Immature natural killer cell (primary cell): Measurements from ENCODE around the gene CD2AP. TPM values are rescaled to one million over a fixed set of nuclear protein-coding genes. Genes with fewer than 3 reads are reported as not detected.
A peak's percentile ranks its signal among the peaks of the same experiment; 100 is the strongest.

Experiments used
- DNase-seq, 3 donors: peaks; one replicate each; pipeline ENCODE4 v3.0.0; 2022; ENCODE audit warnings: mixed read lengths in 1 of 3
- H3K27ac Mint-ChIP-seq, 6 donors: one replicate each; pipeline ENCODE4 v1.8.0; 2020; ENCODE audit warnings: mixed read lengths in 6 of 6, mild to moderate bottlenecking in 5 of 6, inconsistent platforms in 4 of 6, moderate library complexity in 3 of 6
- H3K27me3 Mint-ChIP-seq, 3 donors: one replicate each; pipeline ENCODE4 v1.8.0; 2020 to 2021; ENCODE audit warnings: low read depth in 3 of 3, mild to moderate bottlenecking in 3 of 3, mixed read lengths in 3 of 3, moderate library complexity in 3 of 3, inconsistent platforms in 1 of 3
- H3K36me3 Mint-ChIP-seq, 3 donors: one replicate each; pipeline ENCODE4 v1.8.0; 2020; ENCODE audit warnings: mixed read lengths in 3 of 3, inconsistent platforms in 2 of 3, mild to moderate bottlenecking in 2 of 3
- H3K4me1 Mint-ChIP-seq, 2 donors: one replicate each; pipeline ENCODE4 v1.8.0; 2020; ENCODE audit warnings: inconsistent platforms in 2 of 2, mild to moderate bottlenecking in 2 of 2, mixed read lengths in 2 of 2, moderate library complexity in 1 of 2
- H3K4me3 Mint-ChIP-seq, 5 donors: one replicate each; pipeline ENCODE4 v1.8.0; 2020; ENCODE audit warnings: mild to moderate bottlenecking in 5 of 5, mixed read lengths in 5 of 5, inconsistent platforms in 3 of 5, moderate library complexity in 3 of 5
- H3K9me3 Mint-ChIP-seq, 6 donors: one replicate each; pipeline ENCODE4 v1.8.0; 2020; ENCODE audit warnings: mild to moderate bottlenecking in 6 of 6, mixed read lengths in 6 of 6, inconsistent platforms in 4 of 6, moderate library complexity in 3 of 6
- polyA plus RNA-seq, 3 donors: library from polyadenylated mRNA; unstranded; fragments of 300-500 nt; fragmentation: Illumina TruSeq; gene quantifications; one replicate each; pipeline ENCODE4 v1.2.3, GENCODE V29; 2021

CD2AP gene
- polyA plus RNA-seq, 3 donors from 2014 or later, result 2.4 to 10.7 (median 5.9) TPM

DNA sequence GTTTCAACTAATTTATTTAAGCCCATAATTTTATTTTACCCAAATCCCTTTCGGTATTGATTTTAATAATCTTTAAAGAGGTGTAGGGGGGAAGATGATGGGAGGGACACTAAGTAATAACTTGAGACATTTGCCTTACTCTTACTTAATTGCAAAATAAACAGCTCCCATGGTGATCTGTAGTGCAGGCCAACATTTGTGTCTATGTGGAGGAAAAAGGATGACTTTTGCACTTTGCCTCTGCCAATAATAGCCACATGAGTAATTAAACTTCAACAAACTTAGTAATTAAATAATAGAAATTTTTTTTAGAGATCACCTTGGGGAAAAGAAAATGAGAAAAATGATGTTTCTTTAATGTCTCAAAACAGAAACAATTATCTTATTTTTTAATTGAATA, 29.9 kb upstream of the CD2AP start:
- DNase-seq, result no peak
- Mint-ChIP-seq H3K4me3 (no peak overlapping the region), H3K9me3 (no peaks in the 10 kb centered on the region), H3K4me1 (peaks cover 0 to 6% of the 10 kb centered on the region in 2 donors), H3K27me3 (peaks cover 0 to 2% (median 0%) of the 10 kb centered on the region in 3 donors), H3K27ac (no peak overlapping the region), H3K36me3 (no peaks in the 10 kb centered on the region)

DNA sequence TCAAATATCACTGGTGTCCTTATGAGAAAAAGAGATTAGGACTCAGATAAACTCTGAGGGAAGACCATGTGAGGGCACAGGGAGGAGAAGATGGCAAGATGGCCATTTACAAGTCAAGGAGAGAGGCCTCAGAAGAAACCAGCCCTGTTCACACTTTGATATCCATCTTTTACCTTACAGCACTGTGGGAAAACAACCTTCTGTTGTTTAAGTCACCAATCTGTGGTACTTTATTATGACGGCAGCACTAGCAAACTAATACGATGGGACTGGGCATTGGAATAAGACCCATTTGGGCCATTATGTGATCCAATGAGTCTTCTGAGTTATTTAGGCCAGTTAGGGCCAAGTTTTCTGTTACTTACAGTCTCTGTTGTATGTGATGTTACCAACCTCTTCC, 26.4 kb upstream of the CD2AP start:
- DNase-seq, result no peak
- no peaks in the 10 kb centered on the region for H3K9me3 Mint-ChIP-seq
- no peak overlapping the region for H3K27ac Mint-ChIP-seq

DNA sequence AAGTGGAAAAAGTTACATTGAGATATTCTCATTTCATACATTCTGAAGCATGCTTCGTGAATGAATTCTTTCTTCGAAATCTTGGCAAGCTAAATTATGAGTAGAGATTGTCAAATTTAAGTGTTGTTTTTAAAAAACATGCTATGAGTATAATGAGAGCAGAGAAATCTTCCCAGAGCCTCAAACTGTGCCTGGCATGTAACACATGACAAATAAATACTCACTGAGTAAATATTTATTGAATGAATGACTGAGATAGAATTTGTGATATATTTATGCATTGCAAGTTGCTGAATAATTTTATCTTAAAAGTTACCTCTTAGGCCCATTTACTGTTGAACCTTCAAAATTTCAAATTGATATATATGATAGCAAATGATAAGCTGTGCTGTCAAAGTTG, 24.7 kb upstream of the CD2AP start:
- Mint-ChIP-seq H3K27me3 (peaks cover 0 to 7% (median 0%) of the 10 kb centered on the region in 3 donors), H3K36me3 (no peaks in the 10 kb centered on the region), H3K4me1 (peaks cover 0 to 10% of the 10 kb centered on the region in 2 donors), H3K27ac (no peak overlapping the region), H3K9me3 (no peaks in the 10 kb centered on the region), H3K4me3 (no peak overlapping the region)
- DNase-seq, result no peak

More for the DNA sequence above, 26.4 kb upstream of the CD2AP start:
- no peaks in the 10 kb centered on the region for H3K36me3 Mint-ChIP-seq
- H3K27me3 Mint-ChIP-seq, result peaks cover 0 to 2% (median 0%) of the 10 kb centered on the region in 3 donors
- peaks cover 0 to 16% of the 10 kb centered on the region in 2 donors for H3K4me1 Mint-ChIP-seq
- H3K4me3 Mint-ChIP-seq, result no peak overlapping the region

DNA sequence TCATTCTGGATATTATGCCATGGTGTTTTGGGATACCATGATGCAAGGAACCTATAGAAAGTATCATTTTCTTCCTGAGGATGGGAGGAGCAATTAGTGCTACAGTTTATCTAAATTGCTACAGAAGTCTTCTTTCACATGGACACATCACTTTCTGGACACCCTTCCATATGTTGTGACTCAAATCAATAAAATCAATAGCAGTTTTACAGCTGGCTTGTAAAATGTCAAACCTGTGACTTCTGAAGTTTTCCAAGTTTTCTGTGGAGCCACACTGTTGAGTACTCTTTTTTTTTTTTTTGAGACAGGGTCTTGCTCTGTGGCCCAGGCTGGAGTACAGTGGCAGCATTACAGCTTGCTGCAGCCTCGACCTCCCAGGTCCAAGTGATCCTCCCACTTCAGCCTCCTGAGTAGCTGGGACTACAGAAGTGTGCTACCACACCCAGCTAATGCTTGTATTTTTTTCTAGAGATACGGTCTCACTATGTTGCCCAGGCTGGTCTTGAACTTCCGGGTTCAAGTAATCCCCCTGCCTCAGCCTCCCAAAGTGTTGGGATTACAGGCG, 24.1 kb upstream of the CD2AP start:
- Mint-ChIP-seq H3K27me3 (peaks cover 0 to 7% (median 0%) of the 10 kb centered on the region in 3 donors), H3K4me1 (peaks cover 0 to 10% of the 10 kb centered on the region in 2 donors), H3K36me3 (no peaks in the 10 kb centered on the region), H3K9me3 (no peaks in the 10 kb centered on the region), H3K27ac (no peak overlapping the region), H3K4me3 (no peak overlapping the region)
- DNase-seq, result no peak

DNA sequence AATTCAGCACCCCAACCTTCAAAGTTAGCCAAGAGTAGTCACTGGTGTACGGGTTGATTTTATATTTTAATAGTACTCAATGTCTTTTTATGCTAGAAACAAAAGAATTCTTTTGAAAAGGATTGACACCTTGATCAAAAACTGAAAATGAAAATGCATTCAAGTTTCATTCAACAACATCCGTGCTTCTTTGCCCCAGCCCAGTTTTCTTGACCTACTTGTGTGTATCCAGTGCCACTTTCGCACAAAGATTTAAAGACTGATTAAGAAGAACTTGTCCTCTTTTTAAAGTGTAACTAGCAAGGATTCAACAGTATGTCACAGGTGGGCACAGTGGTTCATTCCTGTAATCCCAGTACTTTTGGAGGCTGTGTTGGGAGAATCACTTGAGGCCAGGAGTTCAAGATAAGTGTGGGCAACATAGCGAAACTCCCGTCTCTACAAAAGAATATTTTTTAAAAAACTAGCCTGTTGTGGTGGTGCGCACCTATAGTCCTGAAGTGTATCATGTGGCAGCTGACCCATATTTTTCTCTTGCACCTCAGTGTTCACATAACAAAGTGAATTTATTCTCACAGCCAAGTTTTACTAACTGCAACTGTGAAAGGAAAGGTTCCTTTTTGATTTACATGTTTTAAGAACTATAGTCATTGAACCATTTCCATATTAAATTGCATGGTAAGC, 22.7 kb upstream of the CD2AP start:
- Mint-ChIP-seq H3K27me3 (peaks cover 0 to 7% (median 0%) of the 10 kb centered on the region in 3 donors), H3K9me3 (no peaks in the 10 kb centered on the region), H3K4me3 (peak overlapping the region in 1 of 5 donors; percentile 3), H3K27ac (no peak overlapping the region), H3K4me1 (peaks cover 0 to 10% of the 10 kb centered on the region in 2 donors), H3K36me3 (no peaks in the 10 kb centered on the region)
- DNase-seq, result no peak

DNA sequence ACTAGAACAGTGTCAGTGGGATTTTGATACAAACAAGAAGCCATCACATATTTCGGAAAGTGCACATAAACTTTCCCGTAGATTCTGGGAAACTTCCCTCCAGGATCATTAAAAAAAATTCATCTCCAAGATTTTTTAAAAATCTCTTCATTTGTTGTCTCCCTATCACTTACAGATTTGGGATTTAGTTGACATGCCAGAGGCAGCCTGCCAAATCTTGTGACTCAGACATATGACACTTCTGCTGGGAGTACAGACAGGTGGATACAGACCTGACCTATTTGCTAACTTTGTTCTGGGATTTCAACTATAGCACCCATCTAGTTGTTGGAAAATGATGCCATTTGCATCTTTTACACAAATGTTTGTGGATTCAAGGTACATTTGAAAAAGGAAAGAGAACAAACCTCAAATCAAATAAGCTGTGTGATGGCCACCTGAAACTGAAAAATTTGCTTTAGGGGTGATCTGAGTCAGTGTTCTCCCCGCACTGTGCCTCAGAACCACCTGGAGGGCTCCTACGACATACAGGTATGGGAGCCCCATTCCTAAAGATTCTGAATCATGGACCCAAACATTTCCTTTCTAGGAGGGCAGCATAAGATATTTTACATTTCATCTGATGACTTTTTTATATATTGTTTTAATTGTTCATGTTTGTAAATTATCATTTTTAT, 21.9 kb upstream of the CD2AP start:
- Mint-ChIP-seq H3K4me3 (no peak overlapping the region), H3K9me3 (no peaks in the 10 kb centered on the region), H3K36me3 (no peaks in the 10 kb centered on the region), H3K27me3 (peaks cover 0 to 7% (median 0%) of the 10 kb centered on the region in 3 donors), H3K27ac (no peak overlapping the region), H3K4me1 (peaks cover 0 to 10% of the 10 kb centered on the region in 2 donors)
- no peak for DNase-seq

DNA sequence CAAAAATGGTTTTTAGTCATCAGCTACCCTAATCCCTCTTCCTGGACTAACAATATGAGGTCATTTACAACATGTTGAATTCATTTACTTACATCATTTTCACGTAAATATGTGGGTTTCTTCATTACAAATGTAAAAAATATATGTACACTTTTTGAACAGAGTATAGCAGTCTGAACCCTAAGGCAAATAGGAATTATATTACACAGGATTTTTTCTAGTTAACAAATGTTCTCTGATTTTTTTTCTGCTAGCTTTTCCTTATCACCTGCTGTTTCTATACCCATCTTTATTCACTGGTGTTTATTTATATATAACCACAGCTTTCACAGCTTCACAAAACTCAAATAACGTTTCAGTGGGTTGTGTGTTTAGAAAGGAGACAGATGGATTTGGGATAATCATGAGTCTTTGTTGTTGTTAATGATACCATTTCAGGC, 21.0 kb upstream of the CD2AP start:
- Mint-ChIP-seq H3K27me3 (peaks cover 0 to 7% (median 0%) of the 10 kb centered on the region in 3 donors), H3K27ac (no peak overlapping the region), H3K36me3 (no peaks in the 10 kb centered on the region), H3K4me1 (peaks cover 0 to 10% of the 10 kb centered on the region in 2 donors), H3K9me3 (no peaks in the 10 kb centered on the region), H3K4me3 (no peak overlapping the region)
- DNase-seq, result no peak

DNA sequence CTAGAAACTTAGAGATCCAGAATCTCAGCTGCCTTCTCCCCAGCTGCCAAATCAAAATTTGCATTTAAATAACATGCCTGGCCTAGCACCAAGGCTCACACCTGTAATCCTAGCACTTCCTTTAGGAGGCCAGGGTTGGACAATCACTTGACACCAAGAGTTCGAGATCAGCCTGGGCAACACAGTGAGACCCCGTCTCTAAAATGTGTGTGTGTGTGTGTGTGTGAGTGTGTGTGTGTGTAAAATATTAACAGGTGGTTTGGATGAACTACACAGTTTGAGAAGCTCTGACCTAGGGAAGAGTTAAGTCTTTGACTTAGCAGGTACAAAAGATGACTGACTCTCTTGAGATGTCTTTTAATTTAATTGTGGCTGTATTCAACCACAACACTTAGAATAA, 20.2 kb upstream of the CD2AP start:
- no peak overlapping the region for H3K4me3 Mint-ChIP-seq
- no peak for DNase-seq
- peaks cover 0 to 10% (median 2%) of the 10 kb centered on the region in 3 donors for H3K27me3 Mint-ChIP-seq
- no peak overlapping the region for H3K27ac Mint-ChIP-seq
- H3K4me1 Mint-ChIP-seq, result peaks cover 0 to 10% of the 10 kb centered on the region in 2 donors
- H3K9me3 Mint-ChIP-seq, result no peaks in the 10 kb centered on the region
- H3K36me3 Mint-ChIP-seq, result no peaks in the 10 kb centered on the region

DNA sequence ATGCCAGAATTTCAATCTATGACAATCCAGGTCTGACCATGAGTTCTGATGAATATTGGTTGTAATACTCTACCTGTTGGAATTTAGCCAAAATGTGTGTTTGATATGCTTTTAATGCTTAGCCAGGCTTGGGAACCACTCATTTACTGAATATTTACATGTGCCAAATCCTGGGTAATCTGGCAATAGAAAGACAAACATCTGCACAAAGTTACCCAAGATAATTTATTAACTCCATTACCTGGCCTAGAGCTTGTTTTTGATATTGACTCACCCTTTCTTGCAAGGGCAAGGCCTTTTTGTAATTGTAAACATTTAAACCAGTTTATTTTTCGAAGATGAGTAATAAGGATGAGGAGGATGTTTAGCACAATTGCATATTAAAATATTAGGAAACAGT, 13.5 kb upstream of the CD2AP start:
- DNase-seq, result no peak
- H3K4me1 Mint-ChIP-seq, result no peaks in the 10 kb centered on the region

DNA sequence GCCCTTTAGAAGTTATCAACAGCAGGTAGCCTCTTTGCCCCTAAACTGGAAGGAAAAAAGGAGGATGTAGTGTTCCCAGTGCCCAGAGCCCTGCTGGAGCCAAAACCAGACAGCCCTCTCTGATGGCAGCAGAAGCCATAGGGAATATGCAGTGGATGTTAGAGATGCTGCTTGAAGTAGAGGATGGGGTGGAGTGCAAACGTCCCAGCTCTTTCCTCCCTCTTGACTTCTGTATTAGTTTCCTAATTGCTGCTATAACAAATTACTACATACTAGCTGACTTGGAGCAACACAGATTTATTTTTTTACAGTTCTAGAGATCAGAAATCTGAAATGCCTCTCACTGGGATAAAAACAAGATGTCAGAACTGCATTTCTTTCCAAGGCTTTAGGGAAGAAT, 12.5 kb upstream of the CD2AP start:
- no peaks in the 10 kb centered on the region for H3K36me3 Mint-ChIP-seq
- H3K4me1 Mint-ChIP-seq, result no peaks in the 10 kb centered on the region
- no peak for DNase-seq
- no peak overlapping the region for H3K27ac Mint-ChIP-seq
- H3K9me3 Mint-ChIP-seq, result no peaks in the 10 kb centered on the region
- H3K4me3 Mint-ChIP-seq, result no peak overlapping the region
- peaks cover 2 to 10% (median 6%) of the 10 kb centered on the region in 3 donors for H3K27me3 Mint-ChIP-seq

More for the DNA sequence above, 13.5 kb upstream of the CD2AP start:
- no peak overlapping the region for H3K4me3 Mint-ChIP-seq
- H3K27me3 Mint-ChIP-seq, result peaks cover 2 to 10% (median 2%) of the 10 kb centered on the region in 3 donors
- no peaks in the 10 kb centered on the region for H3K36me3 Mint-ChIP-seq
- H3K9me3 Mint-ChIP-seq, result no peaks in the 10 kb centered on the region
- H3K27ac Mint-ChIP-seq, result no peak overlapping the region

DNA sequence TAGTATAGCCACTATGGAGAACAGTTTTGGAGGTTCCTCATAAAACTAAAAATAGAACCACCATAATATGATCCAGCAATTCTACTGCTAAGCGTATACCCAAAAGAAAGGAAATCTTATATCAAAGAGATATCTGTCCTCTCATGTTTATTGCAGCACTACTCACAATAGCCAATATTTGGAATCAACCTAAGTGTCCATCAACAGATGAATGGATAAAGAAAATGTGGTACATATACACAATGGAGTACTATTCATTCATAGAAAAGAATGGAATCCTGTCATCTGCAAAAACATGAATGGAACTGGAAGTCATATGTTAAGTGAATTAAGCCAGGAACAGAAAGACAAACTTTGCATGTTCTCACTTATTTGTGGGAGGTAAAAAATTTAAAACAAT, 5.7 kb upstream of the CD2AP start:
- Mint-ChIP-seq H3K9me3 (no peaks in the 10 kb centered on the region), H3K27ac (no peak overlapping the region), H3K4me1 (peaks cover 2 to 8% of the 10 kb centered on the region in 2 donors), H3K4me3 (no peak overlapping the region), H3K27me3 (peaks cover 4 to 7% (median 4%) of the 10 kb centered on the region in 3 donors), H3K36me3 (no peaks in the 10 kb centered on the region)
- DNase-seq, result no peak

DNA sequence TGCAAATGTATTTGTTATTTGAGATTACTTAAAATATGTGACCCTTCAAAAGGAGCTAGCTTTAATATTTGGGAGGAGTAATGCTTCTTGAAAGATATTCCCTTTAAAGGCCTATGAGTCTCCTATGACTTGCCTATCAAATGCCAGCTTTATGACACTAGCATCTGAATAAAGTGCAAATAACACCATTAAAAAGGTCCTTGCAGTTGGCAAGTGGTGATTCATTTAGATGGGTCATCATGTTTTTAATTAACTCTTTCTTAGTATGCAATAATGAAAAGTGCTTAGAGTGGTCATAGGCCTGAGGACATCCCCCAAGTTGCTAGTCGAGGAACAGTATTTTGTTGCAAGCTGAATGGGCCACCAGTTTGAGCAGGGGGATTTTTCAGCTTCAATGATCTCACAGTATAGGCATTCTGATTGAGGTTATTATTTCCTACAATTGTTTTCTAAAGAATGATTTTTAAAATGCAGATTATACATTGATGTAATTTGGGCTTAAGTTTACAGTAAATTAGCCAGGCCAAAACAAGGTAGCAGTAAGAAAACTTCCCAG, 3.7 kb upstream of the CD2AP start:
- peaks cover 13 to 22% of the 10 kb centered on the region in 2 donors for H3K4me1 Mint-ChIP-seq
- no peak for DNase-seq
- H3K27ac Mint-ChIP-seq, result no peak overlapping the region
- peaks cover 2 to 12% (median 8%) of the 10 kb centered on the region in 3 donors for H3K27me3 Mint-ChIP-seq
- H3K4me3 Mint-ChIP-seq, result no peak overlapping the region
- H3K9me3 Mint-ChIP-seq, result no peaks in the 10 kb centered on the region
- no peaks in the 10 kb centered on the region for H3K36me3 Mint-ChIP-seq

DNA sequence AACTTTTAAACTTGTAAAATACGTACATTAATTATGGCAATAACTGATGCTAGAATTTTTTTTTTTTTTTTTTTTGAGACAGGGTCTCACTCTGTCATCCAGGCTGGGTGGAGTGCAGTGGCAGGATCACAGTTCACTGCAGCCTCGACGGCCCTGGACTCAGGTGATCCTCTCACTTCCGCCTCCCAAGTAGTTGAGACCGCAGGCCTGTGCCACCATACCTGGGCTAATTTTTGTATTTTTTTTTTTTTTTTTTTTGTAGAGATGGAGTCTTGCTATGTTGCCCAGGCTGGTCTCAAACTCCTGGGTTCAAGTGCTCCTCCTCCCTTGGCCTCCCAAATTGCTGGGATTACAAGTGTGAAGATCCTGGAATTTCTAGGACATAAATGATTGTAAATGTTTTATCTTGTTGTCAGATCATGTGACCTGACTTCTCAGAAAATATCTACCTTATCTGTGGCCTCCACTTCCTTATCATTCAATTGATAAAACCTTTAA, 2.2 kb upstream of the CD2AP start:
- peaks cover 25 to 37% of the 10 kb centered on the region in 2 donors for H3K4me1 Mint-ChIP-seq
- H3K27ac Mint-ChIP-seq, result no peak overlapping the region
- no peaks in the 10 kb centered on the region for H3K9me3 Mint-ChIP-seq
- peaks cover 4 to 8% (median 8%) of the 10 kb centered on the region in 3 donors for H3K27me3 Mint-ChIP-seq
- DNase-seq, result no peak
- no peak overlapping the region for H3K4me3 Mint-ChIP-seq
- H3K36me3 Mint-ChIP-seq, result no peaks in the 10 kb centered on the region
